Endothelial cell of umbilical vein (primary cell): ENCODE data around the gene PAGR1. TPM values are rescaled to one million over a fixed set of nuclear protein-coding genes. Genes with fewer than 3 reads are reported as not detected.

Experiments
- BruUV-seq: library from RNA; stranded (reverse); fragments of 400-500 nt; replicated peaks from 2 replicates; lab custom pipeline; 2021; lab: Mats Ljungman, UMichigan
- CTCF ChIA-PET: fragments of 300-600, 350-600 bp; sonication (Branson Sonifier 250); formaldehyde crosslinking; loops from one replicate; lab custom pipeline; 2021; ENCODE audit warnings: antibody characterized with exemption, inconsistent platforms; lab: Charles Lee
- POLR2A ChIA-PET: fragments of 300-600, 350-600 bp; sonication (Branson Sonifier 250); formaldehyde crosslinking; loops from one replicate; lab custom pipeline; 2021; ENCODE audit warnings: antibody characterized with exemption, inconsistent platforms; lab: Charles Lee
- DNase-seq: peaks from one replicate; pipeline ENCODE4 v3.0.0-alpha.2; 2011; ENCODE audit warnings: low read depth, low spot score
- FAIRE-seq: peaks from 2 replicates; lab custom pipeline; 2011; peaks lifted over from hg19 to GRCh38; lab: Jason Lieb, UNC
- H2AFZ ChIP-seq: 2 replicates; pipeline ENCODE4 v1.6.0; 2012; ENCODE audit warnings: low read depth, low read length, control low read depth, inconsistent platforms
- H3K27ac ChIP-seq: 2 replicates; pipeline ENCODE4 v1.5.1; 2011; ENCODE audit warnings: low read depth, mild to moderate bottlenecking, control low read depth, low read length, moderate library complexity; ENCODE audit not compliant: insufficient read depth
- H3K27me3 ChIP-seq, 2 experiments: 2 replicates each; pipeline versions ENCODE4 v1.6.0 to v1.6.1; 2011; ENCODE audit warnings: low read length in 2 of 2, mixed read lengths in 1 of 2; ENCODE audit not compliant: control insufficient read depth in 2 of 2, insufficient read depth in 2 of 2
- H3K36me3 ChIP-seq, 2 experiments: 2 replicates in 1 of 2; 3 replicates in 1 of 2; pipeline ENCODE4 v1.5.1; 2011; ENCODE audit warnings: low read length in 2 of 2, mild to moderate bottlenecking in 1 of 2, moderate library complexity in 1 of 2; ENCODE audit not compliant: control insufficient read depth in 2 of 2, insufficient read depth in 2 of 2; ENCODE audit errors: extremely low read depth in 1 of 2
- H3K4me1 ChIP-seq: 3 replicates; pipeline ENCODE4 v1.5.1; 2011; ENCODE audit warnings: mild to moderate bottlenecking, low read length; ENCODE audit not compliant: control insufficient read depth, insufficient read depth; ENCODE audit errors: extremely low read depth
- H3K4me2 ChIP-seq: 2 replicates; pipeline ENCODE4 v1.6.1; 2011; ENCODE audit warnings: low read length, control low read depth, mixed read lengths; ENCODE audit not compliant: insufficient read depth
- H3K4me3 ChIP-seq, 3 experiments: fragments of 200-600 bp in 1 of 3; sonication (generic), shearing (Covaris generic) in 1 of 3; replicated peaks in 1 of 3; 2 replicates each; pipeline ENCODE4 v1.5.1; 2011 to 2016; ENCODE audit warnings: control low read depth in 3 of 3, low read length in 3 of 3, mild to moderate bottlenecking in 2 of 3, inconsistent platforms in 1 of 3, low read depth in 1 of 3, moderate library complexity in 1 of 3; ENCODE audit not compliant: insufficient read depth in 1 of 3
- H3K79me2 ChIP-seq: 2 replicates; pipeline ENCODE4 v1.6.0; 2012; ENCODE audit warnings: low read length, inconsistent platforms; ENCODE audit not compliant: control insufficient read depth, insufficient read depth
- H3K9ac ChIP-seq: replicated peaks from 2 replicates; pipeline ENCODE3; 2011; ENCODE audit warnings: low read length, control low read depth; ENCODE audit not compliant: insufficient read depth; ENCODE audit errors: extremely low read depth
- H3K9me1 ChIP-seq: replicated peaks from 3 replicates; pipeline ENCODE4 v1.6.0; 2011; ENCODE audit warnings: mild to moderate bottlenecking, low read length; ENCODE audit not compliant: control insufficient read depth, insufficient read depth; ENCODE audit errors: extremely low read depth
- H3K9me3 ChIP-seq: replicated peaks from 2 replicates; pipeline ENCODE4 v1.5.1; 2012; ENCODE audit warnings: low read length, inconsistent platforms; ENCODE audit not compliant: control insufficient read depth, insufficient read depth
- H4K20me1 ChIP-seq: replicated peaks from 2 replicates; pipeline ENCODE3; 2011; ENCODE audit warnings: mild to moderate bottlenecking, low read length; ENCODE audit not compliant: control insufficient read depth, insufficient read depth; ENCODE audit errors: extremely low read depth
- FOS ChIP-seq: IDR thresholded peaks from 2 replicates; pipeline ENCODE4 v1.6.1; 2011; ENCODE audit warnings: mild to moderate bottlenecking, low read length, moderate library complexity, borderline replicate concordance; ENCODE audit not compliant: insufficient read depth
- GATA2 ChIP-seq: IDR thresholded peaks from 2 replicates; pipeline ENCODE4 v1.7.0; 2011; ENCODE audit warnings: low read depth, mild to moderate bottlenecking, moderate library complexity, mixed read lengths, low read length; ENCODE audit not compliant: insufficient read length, insufficient read depth
- MAX ChIP-seq: IDR thresholded peaks from 2 replicates; pipeline ENCODE4 v1.6.1; 2011; ENCODE audit not compliant: insufficient read depth, insufficient read length
- MYC ChIP-seq: IDR thresholded peaks from one replicate; pipeline ENCODE4 v1.6.1; 2011; ENCODE audit warnings: mild to moderate bottlenecking, low read depth, low read length
- POLR2A ChIP-seq: IDR thresholded peaks from 2 replicates; pipeline ENCODE4 v1.6.1; 2012; ENCODE audit warnings: low read depth, mild to moderate bottlenecking, control low read depth, low read length
- POLR2AphosphoS5 ChIP-seq: IDR thresholded peaks from 2 replicates; pipeline ENCODE4 v1.6.1; 2012; ENCODE audit warnings: low read depth, mild to moderate bottlenecking, control low read depth, low read length, moderate library complexity; ENCODE audit not compliant: insufficient read depth
- dilution Hi-C: fragments of 300-500 bp; cut with MboI; formaldehyde crosslinking; loops from one replicate; pipeline ENCODE4 v1.15.0; 2019; ENCODE audit warnings: low sequenced_read_pairs; ENCODE audit not compliant: extremely low pct_ligation_motif_present
- intact Hi-C: fragments of 100-400 bp; cut with micrococcal nuclease; formaldehyde crosslinking; loops from one replicate; pipeline ENCODE4 v1.10.0; 2022
- polyA plus RNA-seq, 4 experiments: library from polyadenylated mRNA; depleted of rRNA in 3 of 4; stranded (reverse) in 3 of 4; unstranded in 1 of 4; fragments of >200 nt; gene quantifications; 2 replicates each; pipeline versions ENCODE4 v1.2.1 to v1.2.3, GENCODE V29; 2011 to 2012; ENCODE audit warnings: missing spikeins in 1 of 4
- total RNA-seq: library from RNA; stranded (reverse); gene quantifications from 2 replicates; pipeline ENCODE4 v1.2.3, GENCODE V29; 2021

PAGR1 gene
- total and polyA plus RNA-seq, 2 donors (not counting 3 experiments of a cell fraction or from before 2014, with no cell fraction given): 15.9 to 26.3 TPM

DNA sequence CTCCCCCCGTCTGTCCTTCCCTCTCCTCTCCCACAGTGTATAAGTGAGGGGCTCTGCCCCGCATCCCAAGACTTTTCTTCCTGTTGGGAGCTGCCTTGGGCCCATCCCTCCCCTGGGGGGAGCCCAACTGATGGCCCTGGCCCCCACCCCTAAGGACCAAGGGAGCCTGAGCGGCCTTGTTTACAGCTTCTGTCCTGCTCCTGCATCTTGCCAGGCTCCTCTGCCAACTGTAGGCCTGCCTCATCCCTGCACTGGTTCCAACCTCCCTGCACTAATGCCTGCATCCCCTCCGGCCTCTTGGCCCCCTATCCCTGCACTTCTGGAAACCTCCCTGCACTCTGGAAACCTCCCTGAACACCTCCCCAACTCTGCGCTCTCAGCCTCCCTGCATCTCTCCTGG, 1.4 kb upstream of the PAGR1 start:
- H3K27ac ChIP-seq: no peak overlapping the region
- dilution Hi-C loops (no loop called here), intact Hi-C loops (no loop called here)
- FAIRE-seq (no peak), DNase-seq (no peak)
- no peaks in the 10 kb centered on the region for H4K20me1 ChIP-seq
- no peak overlapping the region for H2AFZ ChIP-seq
- peaks cover 18% of the 10 kb centered on the region for H3K79me2 ChIP-seq
- ChIA-PET CTCF (no interaction called here), POLR2A (no interaction called here)
- peaks cover 0 to 11% of the 10 kb centered on the region in 2 experiments for H3K36me3 ChIP-seq
- no peaks in the 10 kb centered on the region for H3K27me3 ChIP-seq
- TF ChIP-seq GATA2: no peak
- no peak for TF ChIP-seq FOS
- no peak for TF ChIP-seq MAX
- TF ChIP-seq MYC: no peak
- H3K4me3 ChIP-seq: no peak overlapping the region
- no peak overlapping the region for H3K9ac ChIP-seq
- H3K4me2 ChIP-seq: peak overlapping the region; percentile 49
- no TSS peak for BruUV-seq
- no peaks in the 10 kb centered on the region for H3K9me1 ChIP-seq
- peaks cover 37% of the 10 kb centered on the region for H3K4me1 ChIP-seq
- no peaks in the 10 kb centered on the region for H3K9me3 ChIP-seq

- intact Hi-C loops: no loop called here
- H4K20me1 ChIP-seq: no peaks in the 10 kb centered on the region
- peak overlapping the region; percentile 27 for H2AFZ ChIP-seq
- peaks cover 38% of the 10 kb centered on the region for H3K4me1 ChIP-seq
- FAIRE-seq (peak; percentile 72), DNase-seq (no peak)
- H3K27me3 ChIP-seq: no peaks in the 10 kb centered on the region
- peak overlapping the region; percentile 49 for H3K4me2 ChIP-seq
- peak overlapping the region; percentile 1 for H3K27ac ChIP-seq
- no TSS peak for BruUV-seq
- H3K4me3 ChIP-seq: peak overlapping the region in 2 of 3 experiments; percentile 2 to 81
- TF ChIP-seq POLR2AphosphoS5 (peak; percentile 23), POLR2A (no peak)
- H3K79me2 ChIP-seq: peaks cover 15% of the 10 kb centered on the region
- ChIA-PET CTCF (interaction anchor here (0.7 to 8.2 kb wide), 18 partner anchors 7 to 217 kb away, joined by 3 to 140 read pairs (median 7); partner anchors contain the start of genes ASPHD1, KIF22 and SEZ6L2), POLR2A (interaction anchor here (0.6 to 0.7 kb wide), 4 partner anchors 8 to 1108 kb away, joined by 3 to 7 read pairs (median 5); partner anchors contain the start of genes FBXL19 and YPEL3)
- no peaks in the 10 kb centered on the region for H3K9me3 ChIP-seq
- H3K36me3 ChIP-seq: peaks cover 0 to 8% of the 10 kb centered on the region in 2 experiments
- no peaks in the 10 kb centered on the region for H3K9me1 ChIP-seq
- peak overlapping the region; percentile 1 for H3K9ac ChIP-seq
- dilution Hi-C loops: no loop called here
Measured at GRCh38 chr16:29815032-29815721, 775 bp upstream of the PAGR1 start.
